NT2/D1 (cell line): Measurements from ENCODE around the gene BBX.

ENCODE experiments used
- SUZ12 ChIP-seq: IDR thresholded peaks from 2 replicates; pipeline ENCODE4 v1.6.1; 2011; ENCODE audit not compliant: insufficient read length, insufficient read depth; ENCODE audit errors: extremely low read depth
- YY1 ChIP-seq: IDR thresholded peaks from 2 replicates; pipeline ENCODE4 v1.6.1; 2011; ENCODE audit not compliant: insufficient read length, insufficient read depth
- ZNF274 ChIP-seq: IDR thresholded peaks from 2 replicates; pipeline ENCODE4 v1.6.1; 2011; ENCODE audit warnings: mild to moderate bottlenecking, low read depth, low read length

- no peak for TF ChIP-seq ZNF274
- TF ChIP-seq YY1: no peak
- no peak for TF ChIP-seq SUZ12
Observed at GRCh38 chr3:107797586-107797985, 274.8 kb downstream of the BBX start.
